Hepatocyte (in vitro differentiated cells): ENCODE measurements around the gene EPHB3. TPM values are rescaled to one million over a fixed set of nuclear protein-coding genes. Genes with fewer than 3 reads are reported as not detected.
A peak's percentile ranks its signal among the peaks of the same experiment; 100 is the strongest.

ENCODE experiments used
- DNase-seq: peaks from one replicate; pipeline ENCODE4 v3.0.0-alpha.2; 2016; ENCODE audit warnings: low spot score
- H2AFZ ChIP-seq: fragments of 200-600 bp; sonication (generic); 2 replicates; pipeline ENCODE4 v1.6.0; 2016; ENCODE audit warnings: antibody characterized with exemption, mild to moderate bottlenecking
- H3K27ac ChIP-seq: fragments of 200-600 bp; sonication (generic); 2 replicates; pipeline ENCODE4 v1.5.1; 2016; ENCODE audit warnings: mild to moderate bottlenecking
- H3K27me3 ChIP-seq: fragments of 200-600 bp; sonication (generic); 2 replicates; pipeline ENCODE4 v1.6.1; 2016
- H3K36me3 ChIP-seq: fragments of 200-600 bp; sonication (generic); replicated peaks from 2 replicates; pipeline ENCODE4 v1.5.1; 2016; ENCODE audit warnings: low read depth; ENCODE audit not compliant: insufficient read depth
- H3K4me1 ChIP-seq: fragments of 200-600 bp; sonication (generic); 2 replicates; pipeline ENCODE4 v1.5.1; 2016; ENCODE audit warnings: mild to moderate bottlenecking, moderate library complexity; ENCODE audit not compliant: insufficient read depth
- H3K4me2 ChIP-seq: fragments of 200-600 bp; sonication (generic); 2 replicates; pipeline ENCODE4 v1.6.0; 2016
- H3K4me3 ChIP-seq: fragments of 200-600 bp; sonication (generic); 2 replicates; pipeline ENCODE4 v1.5.1; 2016; ENCODE audit warnings: mild to moderate bottlenecking
- H3K79me2 ChIP-seq: fragments of 200-600 bp; sonication (generic); 2 replicates; pipeline ENCODE4 v1.6.0; 2017; ENCODE audit warnings: mild to moderate bottlenecking
- H3K9me2 ChIP-seq: fragments of 200-600 bp; sonication (generic); replicated peaks from 2 replicates; pipeline ENCODE4 v1.6.0; 2017; ENCODE audit warnings: mild to moderate bottlenecking; ENCODE audit not compliant: insufficient read depth
- H3K9me3 ChIP-seq: fragments of 200-600 bp; sonication (generic); 2 replicates; pipeline ENCODE4 v1.5.1; 2016; ENCODE audit warnings: low read depth, mild to moderate bottlenecking
- H4K20me1 ChIP-seq: fragments of 200-600 bp; sonication (generic); 2 replicates; pipeline ENCODE4 v1.6.0; 2016; ENCODE audit warnings: mild to moderate bottlenecking; ENCODE audit not compliant: insufficient read depth, poor library complexity, severe bottlenecking
- CTCF ChIP-seq: fragments of 200-600 bp; sonication (generic); IDR thresholded peaks from 2 replicates; pipeline ENCODE4 v1.5.1; 2016; ENCODE audit warnings: antibody characterized with exemption, mild to moderate bottlenecking; ENCODE audit not compliant: poor library complexity
- EZH2 ChIP-seq: fragments of 200-600 bp; sonication (generic); IDR thresholded peaks from 2 replicates; pipeline ENCODE4 v1.6.1; 2016; ENCODE audit warnings: antibody characterized with exemption, mild to moderate bottlenecking, borderline replicate concordance
- EZH2phosphoT487 ChIP-seq: fragments of 200-600 bp; sonication (generic); IDR thresholded peaks from one replicate; pipeline ENCODE4 v1.6.1; 2018; ENCODE audit warnings: antibody characterized with exemption, mild to moderate bottlenecking, low read depth, moderate library complexity; ENCODE audit not compliant: unreplicated experiment, severe bottlenecking
- WGBS: methylation state at CpG from one replicate; pipeline ENCODE4 v1.1.6; 2016; ENCODE audit warnings: low lambda C conversion rate; ENCODE audit errors: missing lambda C conversion rate; 5-methylcytosine and 5-hydroxymethylcytosine counted together
- polyA plus RNA-seq: library from polyadenylated mRNA; unstranded; fragments of >200 nt; fragmentation: Nextera tagmentation; extraction: Ambion mirVana; gene quantifications from 2 replicates; pipeline ENCODE4 v1.2.1, GENCODE V29; 2016
- total RNA-seq: library from RNA; depleted of rRNA; stranded (reverse); fragments of >200 nt; gene quantifications from 2 replicates; pipeline ENCODE4 v1.2.3, GENCODE V29; 2014

Gene EPHB3
- total and polyA plus RNA-seq, 2 experiments from 2014 or later, result 11.0 to 22.0 TPM

DNA sequence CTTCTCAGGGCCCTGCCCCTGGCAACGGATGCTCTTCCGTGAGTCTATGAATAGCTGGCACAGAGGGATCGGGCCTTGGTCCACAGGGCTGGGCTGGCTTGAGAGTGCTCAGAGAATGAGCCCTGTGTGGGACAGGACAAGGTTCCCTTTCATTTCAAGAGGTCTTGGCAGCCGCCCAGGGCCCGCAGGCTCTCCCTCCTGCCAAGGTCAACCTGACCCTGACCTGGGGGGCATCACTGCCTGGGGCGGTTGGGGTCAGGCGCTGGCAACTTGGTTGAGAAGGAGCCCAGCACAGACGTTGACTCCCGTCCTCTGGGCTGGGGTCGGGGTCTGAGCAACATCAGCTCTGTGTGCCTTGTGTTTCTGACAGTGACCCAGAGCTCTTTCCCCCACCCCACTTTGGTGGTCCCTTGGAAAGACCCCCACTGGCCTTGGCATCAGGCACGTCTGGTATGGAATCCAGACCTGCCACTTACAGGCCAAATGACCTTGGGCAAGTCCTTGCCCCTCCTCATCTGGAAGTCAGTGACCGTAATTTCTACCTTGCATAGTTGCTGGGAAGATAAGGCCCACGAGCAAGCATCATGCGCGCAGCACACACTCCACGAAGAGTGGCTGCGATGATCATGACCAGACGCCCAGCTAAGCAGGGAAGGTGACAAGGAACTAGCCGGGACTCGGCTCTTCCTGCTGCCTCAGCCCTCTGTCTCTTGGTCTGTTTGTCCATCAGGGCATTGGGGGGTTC lies 36.4 kb downstream of the EPHB3 start:
- TF ChIP-seq EZH2, result no peak
- TF ChIP-seq CTCF, result no peak
- TF ChIP-seq EZH2phosphoT487, result no peak
- H3K4me1 ChIP-seq, result peaks cover 47% of the 10 kb centered on the region
- no peak overlapping the region for H2AFZ ChIP-seq
- no peaks in the 10 kb centered on the region for H3K9me2 ChIP-seq
- peaks cover 14% of the 10 kb centered on the region for H3K27me3 ChIP-seq
- no peaks in the 10 kb centered on the region for H3K79me2 ChIP-seq
- peak overlapping the region; percentile 61 for H3K27ac ChIP-seq
- H3K4me3 ChIP-seq, result no peak overlapping the region
- no peak overlapping the region for H3K4me2 ChIP-seq
- DNase-seq, result no peak
- no peaks in the 10 kb centered on the region for H4K20me1 ChIP-seq
- no peaks in the 10 kb centered on the region for H3K36me3 ChIP-seq
- 74% methylated on average over 20 of the region's 20 CpGs for WGBS
- H3K9me3 ChIP-seq, result no peaks in the 10 kb centered on the region

DNA sequence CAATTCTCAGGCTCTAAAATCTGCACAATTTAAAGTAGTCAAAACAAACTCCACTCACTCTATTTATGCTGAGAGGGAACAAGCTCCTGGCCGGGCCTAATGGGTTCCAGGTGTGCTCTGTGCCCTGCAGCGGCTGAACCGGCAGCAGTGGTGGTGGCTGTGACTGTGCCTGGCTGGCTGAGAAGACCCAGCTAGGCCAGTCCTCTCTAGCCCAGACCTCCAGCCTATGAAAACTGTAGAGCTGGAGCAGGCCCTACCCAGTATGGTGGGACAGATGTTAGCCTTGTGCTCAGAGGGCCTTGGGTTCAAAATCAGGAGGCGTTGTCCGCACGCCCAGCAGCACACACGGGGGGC lies 37.0 kb downstream of the EPHB3 start:
- TF ChIP-seq EZH2phosphoT487 (no peak), EZH2 (no peak), CTCF (no peak)
- no peaks in the 10 kb centered on the region for H3K36me3 ChIP-seq
- H2AFZ ChIP-seq, result no peak overlapping the region
- H4K20me1 ChIP-seq, result no peaks in the 10 kb centered on the region
- peaks cover 47% of the 10 kb centered on the region for H3K4me1 ChIP-seq
- no peaks in the 10 kb centered on the region for H3K79me2 ChIP-seq
- no peak overlapping the region for H3K4me3 ChIP-seq
- WGBS, result 60% methylated on average over 7 of the region's 7 CpGs
- no peaks in the 10 kb centered on the region for H3K9me2 ChIP-seq
- peaks cover 19% of the 10 kb centered on the region for H3K27me3 ChIP-seq
- no peaks in the 10 kb centered on the region for H3K9me3 ChIP-seq
- no peak overlapping the region for H3K4me2 ChIP-seq
- DNase-seq, result no peak
- peak overlapping the region; percentile 61 for H3K27ac ChIP-seq

- 91% methylated on average over 3 of the region's 3 CpGs for WGBS
- no peak for TF ChIP-seq EZH2phosphoT487
- Histone ChIP-seq H3K79me2 (no peaks in the 10 kb centered on the region), H3K27ac (no peak overlapping the region), H3K36me3 (no peaks in the 10 kb centered on the region), H2AFZ (no peak overlapping the region), H3K4me2 (no peak overlapping the region), H3K4me1 (peaks cover 47% of the 10 kb centered on the region), H3K27me3 (peaks cover 23% of the 10 kb centered on the region), H3K9me2 (no peaks in the 10 kb centered on the region), H4K20me1 (no peaks in the 10 kb centered on the region), H3K9me3 (no peaks in the 10 kb centered on the region), H3K4me3 (no peak overlapping the region)
- no peak for DNase-seq
Measured at GRCh38 chr3:184599143-184599542, 37.6 kb downstream of the EPHB3 start.

GRCh38 chr3:184600685-184601377 lies 39.2 kb downstream of the EPHB3 start:
- Histone ChIP-seq H3K4me3 (no peak overlapping the region), H3K9me2 (no peaks in the 10 kb centered on the region), H3K79me2 (no peaks in the 10 kb centered on the region), H3K4me2 (no peak overlapping the region), H3K4me1 (peaks cover 46% of the 10 kb centered on the region), H3K27ac (no peak overlapping the region), H2AFZ (no peak overlapping the region), H3K36me3 (no peaks in the 10 kb centered on the region), H3K9me3 (no peaks in the 10 kb centered on the region), H3K27me3 (peaks cover 23% of the 10 kb centered on the region), H4K20me1 (no peaks in the 10 kb centered on the region)
- TF ChIP-seq EZH2 (no peak), CTCF (no peak), EZH2phosphoT487 (no peak)
- 74% methylated on average over 10 of the region's 10 CpGs for WGBS
- no peak for DNase-seq
